Stromal cell of bone marrow (primary cell): ENCODE data around the gene MKLN1.
"Not testable (repeated sequence)": the region's sequence is repeated elsewhere in the genome, so short reads cannot be mapped to it uniquely, and the experiment has no call there.

Experiments used
- DNase-seq: peaks from one replicate; pipeline ENCODE4 v3.0.0-alpha.2; 2012; ENCODE audit warnings: low read depth

The MKLN1 gene

GRCh38 chr7:131501930-131502685 lies 174.4 kb downstream of the MKLN1 start:
- no peak for DNase-seq

GRCh38 chr7:131502810-131503508 lies 175.3 kb downstream of the MKLN1 start:
- DNase-seq, result no peak

GRCh38 chr7:131503639-131504038 lies 176.0 kb downstream of the MKLN1 start:
- no peak for DNase-seq

GRCh38 chr7:131504157-131504899 lies 176.7 kb downstream of the MKLN1 start:
- DNase-seq, result no peak

- DNase-seq, result not testable (repeated sequence)
Observed at GRCh38 chr7:131505037-131505620, 177.5 kb downstream of the MKLN1 start.

GRCh38 chr7:131505636-131506557 lies 178.2 kb downstream of the MKLN1 start:
- no peak for DNase-seq

GRCh38 chr7:131506597-131506996 lies 178.9 kb downstream of the MKLN1 start:
- DNase-seq, result no peak

GRCh38 chr7:131507592-131508331 lies 180.1 kb downstream of the MKLN1 start:
- DNase-seq, result no peak

- DNase-seq, result no peak
Observed at GRCh38 chr7:131508754-131509486, 181.2 kb downstream of the MKLN1 start.

- DNase-seq, result no peak
Observed at GRCh38 chr7:131509781-131510180, 182.1 kb downstream of the MKLN1 start.

GRCh38 chr7:131511071-131511470 lies 183.4 kb downstream of the MKLN1 start:
- DNase-seq, result no peak

- no peak for DNase-seq
Observed at GRCh38 chr7:131511774-131512535, 184.3 kb downstream of the MKLN1 start.

GRCh38 chr7:131513245-131514061 lies 185.8 kb downstream of the MKLN1 start:
- peak; percentile 60 for DNase-seq

- not testable (repeated sequence) for DNase-seq
Observed at GRCh38 chr7:131515471-131515870, 187.8 kb downstream of the MKLN1 start.

- no peak for DNase-seq
Observed at GRCh38 chr7:131517218-131517923, 189.7 kb downstream of the MKLN1 start.

GRCh38 chr7:131518626-131519025 lies 190.9 kb downstream of the MKLN1 start:
- no peak for DNase-seq

GRCh38 chr7:131521651-131522163 lies 194.0 kb downstream of the MKLN1 start:
- DNase-seq, result no peak
